ENCODE results near the gene LARP4B.

- TF ChIP-seq CTCF (IDR thresholded peaks at IDR 0.05): no peak
- TF ChIP-seq POLR2AphosphoS5 (IDR thresholded peaks at IDR 0.05; ENCODE audit: insufficient read depth in 1 of 2, low read depth in 1 of 2): no peak
- no peak for TF ChIP-seq POLR2A (IDR thresholded peaks at IDR 0.05)
Measured at GRCh38 chr10:811379-812175, 119.9 kb downstream of the LARP4B start.

All from vagina (tissue), 2 donors.